ENCODE measurements around the gene EXOC6B. TPM values are rescaled to one million over a fixed set of nuclear protein-coding genes. Genes with fewer than 3 reads are reported as not detected.

EXOC6B gene
- total RNA-seq, 1 donor = 40.2 TPM

DNA sequence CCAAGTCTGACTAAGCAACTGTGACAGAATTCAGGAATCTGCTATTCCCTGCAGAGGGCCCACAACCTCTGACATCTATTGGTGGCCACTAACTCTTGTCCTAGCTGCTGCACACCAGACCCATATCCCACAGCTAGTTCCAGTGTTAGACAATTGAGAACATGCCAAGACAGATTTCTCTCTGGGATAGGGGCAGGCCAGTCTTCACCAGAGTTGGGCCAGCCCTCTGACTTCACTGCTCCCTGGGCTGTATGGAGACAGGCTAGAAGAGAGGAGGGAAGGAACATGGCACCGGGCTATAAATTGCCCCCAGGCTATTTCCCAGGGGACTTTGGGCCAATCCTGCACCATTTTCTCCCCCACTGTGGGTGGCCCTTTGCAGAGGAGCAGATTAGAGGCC, 645.5 kb downstream of the EXOC6B start:
- TF ChIP-seq, protein P1, sequence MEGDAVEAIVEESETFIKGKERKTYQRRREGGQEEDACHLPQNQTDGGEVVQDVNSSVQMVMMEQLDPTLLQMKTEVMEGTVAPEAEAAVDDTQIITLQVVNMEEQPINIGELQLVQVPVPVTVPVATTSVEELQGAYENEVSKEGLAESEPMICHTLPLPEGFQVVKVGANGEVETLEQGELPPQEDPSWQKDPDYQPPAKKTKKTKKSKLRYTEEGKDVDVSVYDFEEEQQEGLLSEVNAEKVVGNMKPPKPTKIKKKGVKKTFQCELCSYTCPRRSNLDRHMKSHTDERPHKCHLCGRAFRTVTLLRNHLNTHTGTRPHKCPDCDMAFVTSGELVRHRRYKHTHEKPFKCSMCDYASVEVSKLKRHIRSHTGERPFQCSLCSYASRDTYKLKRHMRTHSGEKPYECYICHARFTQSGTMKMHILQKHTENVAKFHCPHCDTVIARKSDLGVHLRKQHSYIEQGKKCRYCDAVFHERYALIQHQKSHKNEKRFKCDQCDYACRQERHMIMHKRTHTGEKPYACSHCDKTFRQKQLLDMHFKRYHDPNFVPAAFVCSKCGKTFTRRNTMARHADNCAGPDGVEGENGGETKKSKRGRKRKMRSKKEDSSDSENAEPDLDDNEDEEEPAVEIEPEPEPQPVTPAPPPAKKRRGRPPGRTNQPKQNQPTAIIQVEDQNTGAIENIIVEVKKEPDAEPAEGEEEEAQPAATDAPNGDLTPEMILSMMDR (IDR thresholded peaks at IDR 0.05; ENCODE audit: insufficient read depth, low read depth, low read length) = no peak
- DNase-seq (ENCODE audit: low read depth) = no peak
- H3K4me3 ChIP-seq (ENCODE audit: low read depth, low read length) = no peak overlapping the region

DNA sequence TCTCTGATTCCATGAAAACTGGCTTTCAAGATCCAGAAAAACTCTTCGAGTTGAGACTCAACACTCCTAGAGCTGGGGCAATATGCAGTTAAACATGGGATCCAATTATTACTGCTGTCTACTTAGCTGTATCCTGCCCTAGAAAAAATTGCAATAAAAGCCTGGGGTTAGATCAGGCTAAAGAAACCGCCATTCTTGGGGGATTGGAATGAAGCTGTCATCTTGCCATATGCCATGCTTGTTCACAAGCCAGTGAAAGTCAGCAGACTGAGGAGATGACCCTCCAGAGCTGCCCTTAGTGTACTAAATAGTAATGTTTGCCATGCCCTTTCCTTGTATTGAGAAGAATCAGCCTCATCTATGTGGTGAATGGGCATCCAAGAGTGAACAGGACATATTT, 647.3 kb downstream of the EXOC6B start:
- TF ChIP-seq, protein P1 (IDR thresholded peaks at IDR 0.05; ENCODE audit: insufficient read depth, low read depth, low read length) = no peak
- no peak overlapping the region for H3K4me3 ChIP-seq (ENCODE audit: low read depth, low read length)
- no peak for DNase-seq (ENCODE audit: low read depth)

DNA sequence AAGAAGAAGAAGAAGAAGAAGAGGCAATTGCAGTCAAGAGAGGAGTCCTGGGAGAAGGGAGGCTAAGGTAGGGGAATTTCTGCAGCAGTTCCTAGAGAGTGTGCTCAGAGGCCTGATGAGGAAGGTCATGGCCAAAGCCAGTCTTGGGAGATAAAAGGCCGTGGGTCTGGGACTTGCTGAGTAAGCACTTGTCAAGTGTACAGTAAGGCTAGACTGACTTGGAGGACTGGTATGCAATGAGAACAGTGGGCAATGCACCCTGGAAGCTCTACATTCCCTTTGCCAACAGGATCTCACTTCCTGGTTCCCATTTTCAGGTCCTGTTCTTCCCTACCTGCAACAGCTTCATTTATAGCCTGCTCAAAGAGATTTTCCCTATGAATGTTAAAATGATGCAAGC, 649.6 kb downstream of the EXOC6B start:
- TF ChIP-seq, protein P1 (IDR thresholded peaks at IDR 0.05; ENCODE audit: insufficient read depth, low read depth, low read length) = no peak
- no peak overlapping the region for H3K4me3 ChIP-seq (ENCODE audit: low read depth, low read length)
- DNase-seq (ENCODE audit: low read depth) = no peak

DNA sequence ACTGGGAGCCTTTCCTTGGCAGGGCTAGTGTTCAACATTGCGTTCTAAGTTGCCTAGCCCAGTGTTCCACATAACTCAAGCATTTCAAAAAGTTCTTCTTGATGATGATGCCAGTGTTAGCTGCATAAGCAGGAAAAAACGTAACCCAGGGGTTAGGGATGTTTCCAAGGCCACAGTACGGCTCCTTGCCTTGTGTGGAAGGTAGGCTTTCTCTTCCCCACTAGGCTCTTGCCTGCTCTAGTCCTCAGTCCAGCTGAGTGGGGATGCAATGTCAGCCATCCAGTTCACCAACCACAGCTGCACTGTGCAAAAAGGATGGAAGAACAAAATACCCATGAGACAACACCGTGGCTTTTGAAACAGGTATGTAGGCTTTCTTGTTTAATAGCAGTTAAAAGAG, 650.2 kb downstream of the EXOC6B start:
- no peak for DNase-seq (ENCODE audit: low read depth)
- H3K4me3 ChIP-seq (ENCODE audit: low read depth, low read length) = no peak overlapping the region
- TF ChIP-seq, protein P1 (IDR thresholded peaks at IDR 0.05; ENCODE audit: insufficient read depth, low read depth, low read length) = no peak

DNA sequence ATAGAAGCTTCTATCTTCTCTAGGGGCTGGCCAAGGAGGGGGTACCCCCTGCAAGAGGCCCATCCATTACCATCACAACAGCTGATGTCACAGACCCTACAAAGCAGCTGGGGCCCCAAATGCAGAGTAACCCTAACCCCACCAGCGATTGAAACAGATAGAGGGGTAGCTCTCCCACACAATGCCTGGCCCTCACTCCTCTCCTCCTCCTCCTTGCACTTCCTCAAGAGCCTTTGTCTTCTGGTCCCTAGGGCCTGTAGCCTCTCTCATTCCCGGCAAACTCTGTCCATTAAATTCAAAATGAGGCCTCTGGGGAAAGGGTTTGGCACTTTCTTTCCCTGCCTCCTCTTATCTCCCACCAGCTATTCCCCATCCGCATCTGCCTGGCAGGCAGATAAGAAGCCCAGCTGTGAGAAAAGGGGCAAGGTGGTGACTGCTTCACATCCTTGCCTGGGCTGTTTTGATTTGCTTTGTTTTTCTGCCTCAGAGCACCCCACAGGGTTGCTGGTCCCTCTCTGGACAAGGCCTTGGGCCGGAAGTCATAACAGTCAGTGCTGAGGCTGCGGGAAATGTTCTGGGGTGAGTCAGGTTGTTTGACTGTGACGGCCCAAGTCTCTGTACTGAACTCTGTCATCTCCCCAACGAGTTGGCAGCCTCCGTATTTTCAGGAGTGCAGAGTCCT, 652.1 kb downstream of the EXOC6B start:
- TF ChIP-seq, protein P1 (IDR thresholded peaks at IDR 0.05; ENCODE audit: insufficient read depth, low read depth, low read length) = no peak
- H3K4me3 ChIP-seq (ENCODE audit: low read depth, low read length) = no peak overlapping the region
- no peak for DNase-seq (ENCODE audit: low read depth)

DNA sequence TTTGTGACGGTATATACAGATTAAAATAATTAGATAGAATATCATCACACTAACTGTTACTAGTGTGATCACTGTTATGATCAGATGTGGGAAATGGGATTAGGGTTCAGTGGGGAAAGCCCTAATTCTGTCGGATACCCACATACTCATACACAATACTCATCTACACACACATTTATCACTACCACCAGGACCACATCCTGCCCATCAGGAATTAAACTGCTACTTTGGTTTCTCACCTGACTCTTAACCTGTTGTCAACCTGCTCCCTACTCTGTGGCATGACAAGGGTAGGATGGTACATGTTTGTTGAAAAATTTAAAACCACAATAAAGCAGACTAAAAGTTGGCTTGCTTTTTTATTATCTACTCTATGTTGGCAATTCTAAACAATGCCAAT, 653.4 kb downstream of the EXOC6B start:
- DNase-seq (ENCODE audit: low read depth) = no peak
- no peak overlapping the region for H3K4me3 ChIP-seq (ENCODE audit: low read depth, low read length)
- TF ChIP-seq, protein P1 (IDR thresholded peaks at IDR 0.05; ENCODE audit: insufficient read depth, low read depth, low read length) = no peak

DNA sequence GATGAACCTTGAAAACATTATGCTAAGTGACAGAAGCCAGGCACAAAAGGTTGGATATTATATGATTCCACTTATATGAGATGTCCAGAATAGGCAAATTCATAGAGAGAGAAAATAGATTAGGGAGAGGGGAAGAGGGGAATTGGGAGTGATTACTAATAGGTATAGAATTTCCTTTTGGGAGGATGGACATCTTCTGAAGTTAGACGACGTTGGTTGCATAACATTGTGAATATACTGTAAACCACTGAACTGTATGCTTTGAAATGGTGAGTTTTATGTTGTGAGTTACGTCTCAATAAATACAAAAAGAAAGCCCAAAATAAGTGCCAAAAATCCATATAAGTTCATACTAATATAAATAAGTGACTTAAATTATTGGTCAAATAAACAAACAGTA, 659.6 kb downstream of the EXOC6B start:
- no peak for DNase-seq (ENCODE audit: low read depth)
- H3K4me3 ChIP-seq (ENCODE audit: low read depth, low read length) = no peak overlapping the region
- TF ChIP-seq, protein P1 (IDR thresholded peaks at IDR 0.05; ENCODE audit: insufficient read depth, low read depth, low read length) = no peak
